ENCODE results near the gene MFSD11.

The MFSD11 gene

DNA sequence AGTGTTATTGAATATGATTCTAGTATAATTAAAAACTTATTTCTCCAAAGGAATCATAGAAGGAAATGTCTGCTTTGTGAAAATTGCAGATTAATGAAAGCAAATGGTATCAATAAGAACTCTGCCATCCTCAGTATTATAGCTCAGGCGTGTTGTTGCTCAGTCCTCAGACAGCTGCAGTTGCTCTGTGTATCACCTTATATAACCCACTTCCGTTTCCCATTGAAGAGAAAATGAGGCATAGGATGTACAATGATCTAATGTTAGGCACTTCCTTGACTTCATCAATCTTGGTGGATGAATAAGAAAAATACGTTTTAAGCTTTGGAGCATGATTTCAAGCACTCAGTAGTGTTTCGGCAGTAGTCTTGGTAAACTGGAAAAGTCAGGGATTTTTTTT, 14.1 kb downstream of the MFSD11 start:
- TF ChIP-seq CTCF (IDR thresholded peaks at IDR 0.05; ENCODE audit: extremely low read depth, insufficient read depth, missing control alignments) = no peak
- DNase-seq (ENCODE audit: low spot score) = no peak
- in situ Hi-C loops (cut with MboI; ENCODE audit: low pct_unique_long_range_greater_than_20kb, low sequenced_read_pairs, unreplicated experiment) = no loop called here

- in situ Hi-C loops (cut with MboI; ENCODE audit: low pct_unique_long_range_greater_than_20kb, low sequenced_read_pairs, unreplicated experiment) = no loop called here
- no peak for TF ChIP-seq CTCF (IDR thresholded peaks at IDR 0.05; ENCODE audit: extremely low read depth, insufficient read depth, missing control alignments)
- no peak for DNase-seq (ENCODE audit: low spot score)
These were observed 15.4 kb downstream of the MFSD11 start for GRCh38 chr17:76753061-76753961.

DNA sequence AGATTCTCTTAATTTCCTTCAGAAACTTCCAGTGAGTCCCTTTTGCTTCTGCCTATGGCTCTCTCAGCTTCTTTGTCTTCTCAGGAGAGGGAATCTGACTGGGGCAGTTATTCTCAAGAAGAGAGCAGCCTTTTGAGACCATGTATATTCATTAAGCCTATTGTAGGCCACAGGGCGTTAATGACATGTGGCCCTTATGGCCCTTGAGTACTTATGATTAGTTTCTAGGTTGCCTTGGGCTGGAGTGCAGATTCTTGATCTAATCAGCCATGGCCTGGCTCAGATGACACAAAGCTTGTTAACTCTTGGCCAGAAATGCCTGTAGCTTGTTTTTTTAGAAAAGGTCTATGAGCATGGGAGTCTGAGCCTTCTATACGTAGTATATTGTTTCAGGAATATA, 17.4 kb downstream of the MFSD11 start:
- in situ Hi-C loops (cut with MboI; ENCODE audit: low pct_unique_long_range_greater_than_20kb, low sequenced_read_pairs, unreplicated experiment) = no loop called here
- TF ChIP-seq CTCF (IDR thresholded peaks at IDR 0.05; ENCODE audit: extremely low read depth, insufficient read depth, missing control alignments) = no peak
- no peak for DNase-seq (ENCODE audit: low spot score)

GRCh38 chr17:76757256-76757655, 19.3 kb downstream of the MFSD11 start:
- in situ Hi-C loops (cut with MboI; ENCODE audit: low pct_unique_long_range_greater_than_20kb, low sequenced_read_pairs, unreplicated experiment) = no loop called here
- DNase-seq (ENCODE audit: low spot score) = no peak
- TF ChIP-seq CTCF (IDR thresholded peaks at IDR 0.05; ENCODE audit: extremely low read depth, insufficient read depth, missing control alignments) = no peak

DNA sequence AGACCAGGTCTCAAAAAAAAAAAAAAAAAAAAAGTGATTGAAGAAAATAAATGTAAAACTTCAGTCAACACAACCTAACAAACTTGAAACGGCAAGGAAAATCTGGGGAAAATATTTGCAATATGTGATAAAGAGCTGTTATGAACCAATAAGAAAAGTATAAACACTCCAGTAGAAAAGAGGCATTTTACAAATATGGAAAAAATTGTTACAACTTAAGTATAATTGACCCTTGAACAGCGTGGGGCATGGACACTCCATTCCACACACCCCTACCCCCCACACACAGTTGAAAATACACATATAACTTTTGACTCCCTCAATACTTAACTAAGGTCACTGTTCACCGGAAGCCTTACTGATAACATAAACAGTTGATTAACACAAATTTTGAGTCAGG, 20.7 kb downstream of the MFSD11 start:
- TF ChIP-seq CTCF (IDR thresholded peaks at IDR 0.05; ENCODE audit: extremely low read depth, insufficient read depth, missing control alignments) = no peak
- in situ Hi-C loops (cut with MboI; ENCODE audit: low pct_unique_long_range_greater_than_20kb, low sequenced_read_pairs, unreplicated experiment) = no loop called here
- no peak for DNase-seq (ENCODE audit: low spot score)

DNA sequence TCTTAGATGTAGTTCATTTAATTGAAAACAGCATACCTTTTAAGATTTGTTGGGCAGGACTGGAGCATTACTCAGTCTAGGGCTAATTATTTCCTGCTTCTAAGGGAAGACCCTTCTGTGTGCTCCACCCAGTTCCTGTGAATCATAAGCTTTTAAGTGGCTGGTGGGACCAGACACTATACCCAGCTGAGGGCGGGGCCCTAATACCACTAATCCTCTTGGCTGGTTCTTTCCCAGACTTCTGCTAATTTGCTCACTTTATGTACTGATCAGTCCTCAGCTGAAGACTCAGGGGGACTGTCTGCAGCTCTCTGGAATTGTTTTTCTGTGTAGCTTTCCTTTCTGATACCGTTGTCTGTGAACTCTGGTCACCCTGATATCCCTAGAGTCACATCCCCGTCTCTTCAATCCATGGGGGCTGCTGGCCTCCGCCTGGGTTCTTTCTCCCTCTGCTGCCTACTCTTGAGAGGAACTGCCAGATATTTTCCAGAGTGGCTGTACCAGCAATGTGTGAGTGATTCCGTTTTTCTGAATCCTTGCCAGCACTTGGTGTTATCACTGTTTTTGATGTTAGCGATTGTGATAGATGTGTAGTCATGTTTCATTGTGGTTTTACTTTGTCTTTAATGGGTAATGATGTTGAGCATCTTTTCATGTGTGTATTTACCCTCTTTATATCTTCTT, 35.1 kb downstream of the MFSD11 start:
- TF ChIP-seq CTCF (IDR thresholded peaks at IDR 0.05; ENCODE audit: extremely low read depth, insufficient read depth, missing control alignments) = no peak
- DNase-seq (ENCODE audit: low spot score) = no peak
- in situ Hi-C loops (cut with MboI; ENCODE audit: low pct_unique_long_range_greater_than_20kb, low sequenced_read_pairs, unreplicated experiment) = no loop called here
